Measurements from ENCODE around the gene RNF151.
"Not testable (repeated sequence)": the region's sequence is repeated elsewhere in the genome, so short reads cannot be mapped to it uniquely, and the experiment has no call there.

The RNF151 gene

DNA sequence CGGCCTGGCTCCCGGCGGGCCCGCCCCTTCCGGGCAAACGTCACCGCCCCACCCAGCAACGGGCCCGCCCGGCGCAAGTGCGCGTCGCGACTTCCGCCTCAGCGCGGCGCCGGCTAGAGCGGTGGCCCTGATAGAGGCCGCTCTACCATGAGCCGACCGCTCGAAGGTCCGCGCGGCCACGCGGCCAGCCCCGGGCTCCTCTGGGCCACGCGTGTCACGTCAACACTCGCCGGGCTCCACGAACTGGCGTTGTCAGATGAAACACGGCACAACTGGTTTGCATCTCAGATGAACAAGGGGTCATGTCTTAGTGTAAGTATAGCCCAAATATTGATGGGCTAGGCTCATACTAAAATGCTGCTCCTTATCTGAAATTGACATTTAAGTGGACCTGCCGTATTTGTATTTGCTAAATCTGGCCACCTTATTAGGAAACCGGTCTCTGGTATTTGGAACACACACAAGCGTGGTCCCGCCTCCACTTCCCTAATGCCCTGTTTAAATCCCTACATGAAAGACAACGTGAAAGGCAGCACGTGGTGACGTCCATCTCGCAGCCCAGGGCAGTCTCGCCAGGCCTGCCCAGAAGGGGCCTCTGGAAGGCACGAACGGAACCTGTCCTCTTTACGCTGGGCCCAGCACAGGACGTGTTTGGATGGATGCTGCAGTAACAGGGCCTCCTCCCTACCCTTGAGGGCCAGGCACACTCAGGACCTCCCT lies 43.3 kb downstream of the RNF151 start, which contains the start of gene ZNF598:
Gene ZNF598, minus strand, starts transcription at position 31 of the 720 bp plus-strand sequence.
- peak; percentile 90 for DNase-seq

DNA sequence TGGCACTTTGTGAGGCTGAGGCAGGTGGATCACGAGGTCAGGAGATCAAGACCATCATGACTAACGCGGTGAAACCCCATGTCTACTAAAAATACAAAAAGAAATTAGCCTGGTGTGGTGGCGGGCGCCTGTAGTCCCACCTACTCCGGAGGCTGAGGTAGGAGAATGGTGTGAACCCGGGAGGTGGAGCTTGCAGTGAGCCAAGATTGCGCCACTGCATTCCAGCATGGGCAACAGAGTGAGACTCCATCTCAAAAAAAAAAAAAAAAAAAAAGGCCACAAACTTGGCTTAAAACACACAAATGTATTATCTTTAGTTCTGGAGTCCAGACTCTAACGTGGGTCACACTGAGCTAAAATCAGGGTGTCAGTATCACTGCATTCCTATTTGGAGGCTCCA lies 45.1 kb downstream of the RNF151 start:
- DNase-seq, result not testable (repeated sequence)

DNA sequence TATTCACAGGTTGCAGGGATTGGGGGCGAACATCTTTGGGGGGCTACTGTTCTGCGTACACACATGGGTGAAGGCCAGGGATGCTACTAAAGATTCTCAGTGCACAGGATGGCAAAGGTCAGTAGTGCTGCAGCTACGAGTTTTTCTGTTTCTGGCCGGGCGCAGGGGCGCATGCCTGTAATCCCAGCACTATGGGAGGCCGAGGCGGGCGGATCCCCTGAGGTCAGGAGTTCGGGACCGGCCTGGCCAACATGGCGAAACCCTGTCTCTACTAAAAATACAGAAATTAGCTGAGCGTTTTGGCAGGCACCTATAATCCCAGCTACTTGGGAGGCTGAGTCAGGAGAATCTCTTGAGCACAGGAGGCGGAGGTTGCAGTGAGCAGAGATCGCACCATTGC lies 46.9 kb downstream of the RNF151 start:
- no peak for DNase-seq

DNA sequence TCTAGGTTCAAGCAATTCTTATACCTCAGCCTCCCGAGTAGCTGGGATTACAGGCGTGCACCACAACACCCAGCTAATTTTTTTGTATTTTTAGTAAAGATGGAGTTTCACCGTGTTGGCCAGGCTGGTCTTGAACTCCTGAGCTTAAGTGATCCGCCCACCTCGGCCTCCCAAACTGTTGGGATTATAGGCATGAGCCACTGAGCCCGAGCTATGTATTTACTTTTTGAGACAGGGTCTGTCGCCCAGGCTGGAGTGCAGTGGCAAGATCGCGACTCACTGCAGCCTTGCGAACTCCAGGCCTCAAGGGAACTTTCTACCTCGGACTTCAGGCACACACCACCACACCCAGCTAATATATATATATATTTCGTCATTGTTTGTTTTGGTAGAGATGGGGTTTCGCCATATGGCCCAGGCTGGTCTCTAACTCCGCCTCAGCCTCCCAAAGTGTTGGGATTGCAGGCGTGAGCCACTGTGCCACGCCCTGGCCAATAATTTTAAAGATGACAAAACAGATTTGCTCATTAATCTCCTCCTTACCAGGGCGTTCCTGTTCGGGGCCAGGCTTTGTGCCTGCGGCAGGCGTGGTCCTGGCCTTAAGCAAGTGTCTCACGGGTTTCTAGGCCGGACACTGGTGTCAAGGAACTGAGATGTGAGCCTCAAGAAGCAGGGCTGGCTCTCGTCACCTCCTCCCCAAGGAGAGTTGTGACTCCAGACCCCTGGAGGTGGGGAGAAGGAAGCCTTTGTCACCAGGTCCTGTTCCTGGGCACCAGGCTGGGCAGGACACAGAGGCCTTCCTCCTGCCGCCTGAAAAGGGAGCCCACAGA lies 48.7 kb downstream of the RNF151 start:
- no peak for DNase-seq

- no peak for DNase-seq
Measured at GRCh38 chr16:2015947-2016208, 49.2 kb downstream of the RNF151 start.

GRCh38 chr16:2016407-2016922 lies 49.8 kb downstream of the RNF151 start:
- no peak for DNase-seq
